HL-60 (cell line): ENCODE data around the gene VWA8.

Experiments
- DNase-seq, 2 experiments: peaks; one replicate each; pipeline ENCODE4 v3.0.0-alpha.2; 2010 to 2020; ENCODE audit warnings: low read depth in 1 of 2, low spot score in 1 of 2
- H3K27ac ChIP-seq: fragments of 250-450 bp; sonication (Bioruptor Pico); replicated peaks from 2 replicates; pipeline ENCODE4 v1.5.1; 2020; ENCODE audit warnings: mild to moderate bottlenecking, moderate library complexity
- H3K27me3 ChIP-seq: fragments of 250-450 bp; sonication (Bioruptor Pico); 2 replicates; pipeline ENCODE4 v1.5.1; 2021; ENCODE audit warnings: mild to moderate bottlenecking, moderate library complexity; ENCODE audit not compliant: insufficient read depth, poor library complexity, severe bottlenecking
- H3K4me3 ChIP-seq: replicated peaks from 2 replicates; pipeline ENCODE4 v1.5.1; 2011; ENCODE audit warnings: mild to moderate bottlenecking, control low read depth, low read length; ENCODE audit not compliant: insufficient read depth
- GABPA ChIP-seq: IDR thresholded peaks from 2 replicates; pipeline ENCODE4 v1.6.1; 2012; ENCODE audit warnings: low read depth
- POLR2AphosphoS5 ChIP-seq: IDR thresholded peaks from 2 replicates; pipeline ENCODE4 v1.6.1; 2012; ENCODE audit warnings: low read depth
- SPI1 ChIP-seq: IDR thresholded peaks from 2 replicates; pipeline ENCODE4 v1.6.1; 2012; ENCODE audit warnings: low read depth, mild to moderate bottlenecking, borderline replicate concordance
- TF ChIP-seq, protein P1 (sequence below): IDR thresholded peaks from one replicate; pipeline ENCODE4 v1.5.1; 2011; ENCODE audit warnings: low read length, control low read depth, inconsistent platforms; ENCODE audit not compliant: insufficient read depth
- TF ChIP-seq, protein P2 (sequence below): IDR thresholded peaks from 2 replicates; pipeline ENCODE4 v1.6.1; 2012; ENCODE audit warnings: low read depth; ENCODE audit not compliant: insufficient replicate concordance

Gene VWA8

DNA sequence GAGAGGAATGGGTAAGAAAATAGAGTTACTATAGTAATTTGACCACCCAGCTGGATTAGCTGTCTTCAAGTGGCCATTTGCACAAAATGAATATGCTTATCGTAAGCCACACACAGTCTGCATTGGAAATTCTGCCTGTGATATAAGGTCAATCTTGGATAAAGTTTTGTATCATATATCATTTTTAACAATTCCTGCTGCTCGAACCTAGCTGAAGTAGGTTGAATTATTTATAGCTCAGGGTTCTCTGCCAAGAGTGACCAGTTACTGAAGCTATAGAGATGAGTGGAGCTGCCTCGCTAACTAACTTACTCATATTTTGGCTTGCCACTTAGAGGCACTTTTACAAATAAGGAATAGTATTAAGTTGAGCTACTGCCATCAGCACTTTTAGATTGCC, 282.7 kb downstream of the VWA8 start:
- DNase-seq: no peak
- TF ChIP-seq, protein P1, sequence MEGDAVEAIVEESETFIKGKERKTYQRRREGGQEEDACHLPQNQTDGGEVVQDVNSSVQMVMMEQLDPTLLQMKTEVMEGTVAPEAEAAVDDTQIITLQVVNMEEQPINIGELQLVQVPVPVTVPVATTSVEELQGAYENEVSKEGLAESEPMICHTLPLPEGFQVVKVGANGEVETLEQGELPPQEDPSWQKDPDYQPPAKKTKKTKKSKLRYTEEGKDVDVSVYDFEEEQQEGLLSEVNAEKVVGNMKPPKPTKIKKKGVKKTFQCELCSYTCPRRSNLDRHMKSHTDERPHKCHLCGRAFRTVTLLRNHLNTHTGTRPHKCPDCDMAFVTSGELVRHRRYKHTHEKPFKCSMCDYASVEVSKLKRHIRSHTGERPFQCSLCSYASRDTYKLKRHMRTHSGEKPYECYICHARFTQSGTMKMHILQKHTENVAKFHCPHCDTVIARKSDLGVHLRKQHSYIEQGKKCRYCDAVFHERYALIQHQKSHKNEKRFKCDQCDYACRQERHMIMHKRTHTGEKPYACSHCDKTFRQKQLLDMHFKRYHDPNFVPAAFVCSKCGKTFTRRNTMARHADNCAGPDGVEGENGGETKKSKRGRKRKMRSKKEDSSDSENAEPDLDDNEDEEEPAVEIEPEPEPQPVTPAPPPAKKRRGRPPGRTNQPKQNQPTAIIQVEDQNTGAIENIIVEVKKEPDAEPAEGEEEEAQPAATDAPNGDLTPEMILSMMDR: no peak
- TF ChIP-seq, protein P2, sequence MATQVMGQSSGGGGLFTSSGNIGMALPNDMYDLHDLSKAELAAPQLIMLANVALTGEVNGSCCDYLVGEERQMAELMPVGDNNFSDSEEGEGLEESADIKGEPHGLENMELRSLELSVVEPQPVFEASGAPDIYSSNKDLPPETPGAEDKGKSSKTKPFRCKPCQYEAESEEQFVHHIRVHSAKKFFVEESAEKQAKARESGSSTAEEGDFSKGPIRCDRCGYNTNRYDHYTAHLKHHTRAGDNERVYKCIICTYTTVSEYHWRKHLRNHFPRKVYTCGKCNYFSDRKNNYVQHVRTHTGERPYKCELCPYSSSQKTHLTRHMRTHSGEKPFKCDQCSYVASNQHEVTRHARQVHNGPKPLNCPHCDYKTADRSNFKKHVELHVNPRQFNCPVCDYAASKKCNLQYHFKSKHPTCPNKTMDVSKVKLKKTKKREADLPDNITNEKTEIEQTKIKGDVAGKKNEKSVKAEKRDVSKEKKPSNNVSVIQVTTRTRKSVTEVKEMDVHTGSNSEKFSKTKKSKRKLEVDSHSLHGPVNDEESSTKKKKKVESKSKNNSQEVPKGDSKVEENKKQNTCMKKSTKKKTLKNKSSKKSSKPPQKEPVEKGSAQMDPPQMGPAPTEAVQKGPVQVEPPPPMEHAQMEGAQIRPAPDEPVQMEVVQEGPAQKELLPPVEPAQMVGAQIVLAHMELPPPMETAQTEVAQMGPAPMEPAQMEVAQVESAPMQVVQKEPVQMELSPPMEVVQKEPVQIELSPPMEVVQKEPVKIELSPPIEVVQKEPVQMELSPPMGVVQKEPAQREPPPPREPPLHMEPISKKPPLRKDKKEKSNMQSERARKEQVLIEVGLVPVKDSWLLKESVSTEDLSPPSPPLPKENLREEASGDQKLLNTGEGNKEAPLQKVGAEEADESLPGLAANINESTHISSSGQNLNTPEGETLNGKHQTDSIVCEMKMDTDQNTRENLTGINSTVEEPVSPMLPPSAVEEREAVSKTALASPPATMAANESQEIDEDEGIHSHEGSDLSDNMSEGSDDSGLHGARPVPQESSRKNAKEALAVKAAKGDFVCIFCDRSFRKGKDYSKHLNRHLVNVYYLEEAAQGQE: no peak
- TF ChIP-seq POLR2AphosphoS5 (no peak), SPI1 (no peak), GABPA (no peak)
- Histone ChIP-seq H3K27ac (no peak overlapping the region), H3K27me3 (no peaks in the 10 kb centered on the region), H3K4me3 (no peak overlapping the region)

DNA sequence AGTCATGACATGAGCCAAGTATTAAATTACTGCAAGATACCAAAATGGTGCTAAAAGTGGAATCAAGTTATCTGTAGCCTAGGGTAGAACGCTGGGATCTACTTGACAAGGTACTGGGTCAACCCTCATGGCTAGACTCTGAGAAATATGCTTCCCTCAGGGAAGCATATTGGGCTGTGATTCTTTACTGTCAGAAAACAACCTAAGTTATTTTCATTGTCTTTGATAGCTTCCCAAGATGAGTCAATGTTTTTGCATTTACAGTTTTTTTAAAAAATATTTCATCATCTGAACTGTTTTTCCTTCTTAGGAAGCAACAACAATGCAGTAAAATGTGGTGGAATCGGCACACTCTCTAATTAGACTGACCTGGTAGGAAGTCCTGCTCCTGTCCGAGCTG, 285.6 kb downstream of the VWA8 start:
- H3K27me3 ChIP-seq: no peaks in the 10 kb centered on the region
- no peak overlapping the region for H3K4me3 ChIP-seq
- DNase-seq: no peak
- TF ChIP-seq, protein P1: no peak
- TF ChIP-seq POLR2AphosphoS5 (no peak), GABPA (no peak), SPI1 (no peak)
- TF ChIP-seq, protein P2: no peak
- H3K27ac ChIP-seq: no peak overlapping the region

DNA sequence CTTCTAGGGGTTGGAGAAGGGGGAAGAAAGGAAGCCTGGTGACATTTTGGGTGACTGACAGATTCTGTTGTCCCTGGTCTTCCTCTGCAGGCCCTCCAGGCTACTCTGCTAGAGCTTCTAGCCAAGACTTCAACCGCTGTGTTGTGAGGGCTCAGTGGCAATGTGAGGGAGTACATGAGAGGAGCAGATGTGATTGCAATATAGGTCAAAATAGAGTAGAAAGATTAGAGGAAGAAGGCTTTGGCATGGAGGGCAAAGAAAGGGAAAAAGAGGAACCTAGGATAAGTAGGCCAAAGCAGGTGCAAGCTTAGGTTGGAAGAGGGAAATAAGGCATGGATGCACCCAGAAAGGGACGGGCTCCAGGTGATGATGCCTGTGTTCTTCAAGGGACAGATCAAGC, 286.7 kb downstream of the VWA8 start:
- DNase-seq: peak in 1 of 2 experiments; percentile 65
- Histone ChIP-seq H3K27me3 (no peaks in the 10 kb centered on the region), H3K27ac (no peak overlapping the region), H3K4me3 (no peak overlapping the region)
- peak; percentile 42; the same call in 1 of the 2 replicates for TF ChIP-seq SPI1
- no peak for TF ChIP-seq POLR2AphosphoS5

DNA sequence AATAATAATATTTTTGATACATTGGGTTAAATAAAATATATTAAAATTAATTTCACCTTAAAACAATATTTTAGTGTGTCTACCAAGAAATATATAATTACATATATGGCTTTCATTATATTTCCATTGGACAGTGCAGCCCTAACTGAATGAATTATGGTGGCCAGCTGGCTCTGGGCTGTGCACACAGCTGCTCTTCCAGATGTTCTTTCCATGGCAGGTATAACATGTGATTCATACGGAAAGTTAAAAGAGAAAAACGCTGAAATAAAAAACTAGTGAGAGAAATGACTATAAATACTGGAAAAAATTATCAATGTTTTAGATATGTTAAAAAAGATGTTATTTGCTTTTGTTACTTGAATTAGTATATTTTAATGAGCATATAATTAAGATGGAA, 287.3 kb downstream of the VWA8 start:
- H3K4me3 ChIP-seq: no peak overlapping the region
- no peak overlapping the region for H3K27ac ChIP-seq
- TF ChIP-seq POLR2AphosphoS5: no peak
- TF ChIP-seq SPI1: no peak
- TF ChIP-seq, protein P1: no peak
- no peak for TF ChIP-seq GABPA
- TF ChIP-seq, protein P2: no peak
- H3K27me3 ChIP-seq: no peaks in the 10 kb centered on the region
- no peak for DNase-seq
